ENCODE data around the gene EXD2. TPM values are rescaled to one million over a fixed set of nuclear protein-coding genes. Genes with fewer than 3 reads are reported as not detected.
"Not testable (repeated sequence)": the region's sequence is repeated elsewhere in the genome, so short reads cannot be mapped to it uniquely, and the experiment has no call there.

EXD2 gene
- total RNA-seq, 1 donor from 2014 or later, result 17.7 TPM

DNA sequence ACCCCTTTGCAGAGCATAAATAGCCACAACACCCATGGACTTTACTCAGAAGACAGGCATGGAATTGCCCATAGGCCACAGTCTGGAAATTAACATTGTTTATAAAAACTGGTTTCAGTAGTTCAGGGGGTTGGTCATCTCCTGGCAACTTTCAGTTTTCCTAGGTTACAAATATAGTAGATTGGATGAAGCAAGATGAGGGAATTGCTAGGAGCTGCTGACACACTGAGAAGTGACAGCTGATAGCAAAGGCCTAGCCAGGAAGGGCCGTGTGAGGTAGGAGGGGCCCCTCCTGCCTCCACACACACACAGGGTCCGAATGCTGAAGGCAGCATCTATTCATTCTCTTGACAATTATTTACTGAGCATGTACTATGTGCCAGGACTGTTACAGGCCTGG is 76.9 kb downstream of the EXD2 start:
- DNase-seq (peak; percentile 43), ATAC-seq (peak; percentile 68)
- intact Hi-C loops (cut with micrococcal nuclease), result no loop called here

DNA sequence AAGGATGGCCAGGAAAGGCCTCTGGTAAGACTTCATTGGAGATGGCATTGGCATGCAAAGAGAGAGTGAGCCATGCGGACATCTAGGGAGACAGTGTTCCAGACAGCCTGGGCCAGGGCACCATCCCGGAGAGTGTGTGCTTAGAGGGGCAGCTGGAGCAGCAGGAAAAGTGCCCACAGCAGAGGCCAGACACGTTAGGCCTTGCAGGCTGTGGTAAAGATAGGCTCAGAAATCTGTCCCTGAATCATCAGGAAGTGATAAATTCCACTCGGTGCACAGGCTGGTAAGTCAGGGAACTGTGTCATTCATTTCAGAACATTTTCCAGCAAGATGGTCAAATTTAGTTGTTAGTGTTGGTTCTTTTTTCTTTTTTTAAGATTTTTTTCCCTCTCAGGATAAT is 77.5 kb downstream of the EXD2 start:
- peak; percentile 27 for ATAC-seq
- no peak for DNase-seq
- intact Hi-C loops (cut with micrococcal nuclease), result no loop called here

DNA sequence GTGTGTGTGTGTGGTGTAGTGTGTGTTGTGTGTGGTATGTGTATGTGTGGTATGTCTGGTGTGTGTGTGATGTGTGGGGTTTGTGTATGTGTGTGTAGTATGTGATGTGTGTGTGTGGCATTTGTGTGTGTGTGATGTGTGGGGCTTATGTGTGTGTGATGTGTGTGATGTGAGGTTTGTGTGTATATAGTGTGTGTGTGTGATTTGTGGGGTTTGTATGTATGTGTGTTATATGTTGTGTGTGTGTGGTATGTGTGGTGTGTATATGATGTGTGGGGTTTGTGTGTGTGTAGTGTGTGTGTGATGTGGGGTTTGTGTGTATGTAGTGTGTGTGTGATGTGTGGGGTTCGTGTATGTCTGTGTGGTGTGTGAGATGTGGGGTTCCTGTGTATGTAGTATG is 78.1 kb downstream of the EXD2 start:
- no peak for DNase-seq
- ATAC-seq, result no peak

DNA sequence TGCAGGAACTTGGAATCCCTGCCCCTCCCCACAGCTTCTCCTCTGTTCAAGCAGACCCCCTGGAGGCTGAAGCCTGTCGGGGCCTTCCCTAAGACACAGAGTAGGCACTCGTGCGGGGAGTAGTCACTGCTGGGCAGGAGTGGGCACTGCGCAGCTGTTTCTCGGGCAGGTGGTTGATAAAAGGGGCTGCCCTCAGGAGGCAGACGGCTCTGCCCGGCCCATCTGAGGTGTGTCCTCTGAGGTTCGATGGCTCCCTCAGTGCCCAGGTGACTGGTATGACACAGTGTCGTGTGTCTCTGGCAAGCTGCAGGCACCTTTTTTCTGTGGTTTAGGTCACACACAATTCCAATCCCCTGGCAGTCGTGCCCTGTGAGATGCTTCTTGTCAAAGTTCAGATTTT is 78.8 kb downstream of the EXD2 start:
- no peak for ATAC-seq
- intact Hi-C loops (cut with micrococcal nuclease), result no loop called here
- no peak for DNase-seq

More for the DNA sequence above, 78.1 kb downstream of the EXD2 start:
- intact Hi-C loops (cut with micrococcal nuclease), result no loop called here

DNA sequence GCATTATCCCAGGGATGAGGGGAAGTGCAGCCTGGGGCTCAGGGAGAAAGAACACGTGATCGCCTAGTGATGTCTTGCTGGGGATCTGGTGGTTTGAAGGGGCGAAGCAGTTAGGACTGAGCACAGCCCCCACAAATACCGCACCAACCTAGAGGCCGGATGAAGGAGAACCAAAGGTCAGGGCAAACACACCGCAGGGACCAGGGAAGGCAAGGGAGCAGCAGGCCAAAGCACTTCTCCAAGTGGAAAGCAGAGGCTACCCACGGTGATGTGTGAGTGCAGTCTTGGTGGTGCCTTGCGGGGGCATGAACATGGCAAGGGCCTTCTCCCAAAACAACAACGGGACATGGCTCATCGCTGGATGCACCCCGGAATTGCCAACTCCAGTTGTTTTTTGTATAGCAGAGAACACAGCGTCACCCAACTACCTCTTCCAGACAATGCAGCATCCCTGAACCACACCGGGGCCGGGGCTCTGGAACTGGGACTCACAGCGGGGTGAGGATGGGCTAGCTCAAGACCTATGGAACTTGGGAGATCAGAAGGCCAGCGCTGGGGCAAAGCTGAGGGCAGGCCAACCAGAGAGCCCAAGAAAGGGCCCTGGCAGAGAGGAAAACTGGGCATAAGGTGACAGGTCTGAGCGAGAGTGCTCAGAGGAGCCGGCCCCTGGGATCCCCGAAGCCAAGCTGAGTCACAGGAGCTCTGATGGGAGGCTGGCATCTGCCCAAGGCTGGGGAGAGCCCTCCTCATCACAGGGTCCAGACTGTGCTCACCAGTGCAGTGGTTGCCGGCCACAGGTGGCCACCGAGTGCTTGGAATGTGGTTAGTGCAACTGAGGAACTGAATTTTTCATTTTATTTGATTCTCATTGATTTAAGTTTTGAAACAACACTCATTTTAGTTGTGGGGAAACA is 79.8 kb downstream of the EXD2 start:
- DNase-seq (peak; percentile 69), ATAC-seq (peak; percentile 57)
- intact Hi-C loops (cut with micrococcal nuclease), result no loop called here

DNA sequence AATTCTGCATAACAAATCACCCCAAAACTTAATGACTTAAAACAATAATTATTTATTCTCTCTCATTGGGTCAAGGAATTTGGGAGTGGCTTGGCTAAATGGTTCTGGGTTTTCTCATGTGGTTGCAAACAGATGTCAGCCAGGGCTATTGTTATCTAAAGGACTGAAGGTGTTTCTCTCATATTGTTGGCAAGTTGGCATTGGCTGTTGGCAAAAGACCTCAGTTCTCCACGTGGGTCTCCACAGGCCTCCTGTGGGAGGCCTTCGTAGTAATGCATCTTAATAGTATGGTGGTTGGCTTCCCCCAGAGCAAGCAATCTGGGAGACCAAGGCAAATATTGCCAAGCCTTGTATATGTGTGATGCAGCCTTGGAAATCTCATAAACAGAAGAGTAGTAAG is 83.0 kb downstream of the EXD2 start:
- intact Hi-C loops (cut with micrococcal nuclease), result no loop called here
- ATAC-seq, result peak; percentile 82
- no peak for DNase-seq

DNA sequence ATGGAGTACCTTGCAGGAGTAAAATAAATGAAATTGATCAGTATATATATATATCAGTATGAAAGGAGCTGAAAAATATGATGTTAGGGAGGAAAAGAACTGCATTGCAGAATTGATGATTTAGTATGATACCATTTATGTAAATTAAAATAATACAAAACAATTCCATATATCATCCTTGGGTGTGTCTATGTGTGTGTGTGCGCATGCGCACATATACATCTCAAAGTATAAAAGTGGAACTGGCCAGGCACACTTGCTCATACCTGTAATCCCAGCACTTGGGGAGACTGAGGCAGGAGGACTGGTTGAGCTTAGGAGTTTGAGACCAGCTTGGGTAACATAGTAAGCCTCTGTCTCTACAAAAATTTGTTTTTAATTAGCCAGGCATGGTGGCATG is 84.0 kb downstream of the EXD2 start:
- intact Hi-C loops (cut with micrococcal nuclease), result no loop called here
- DNase-seq, result no peak
- ATAC-seq, result no peak

DNA sequence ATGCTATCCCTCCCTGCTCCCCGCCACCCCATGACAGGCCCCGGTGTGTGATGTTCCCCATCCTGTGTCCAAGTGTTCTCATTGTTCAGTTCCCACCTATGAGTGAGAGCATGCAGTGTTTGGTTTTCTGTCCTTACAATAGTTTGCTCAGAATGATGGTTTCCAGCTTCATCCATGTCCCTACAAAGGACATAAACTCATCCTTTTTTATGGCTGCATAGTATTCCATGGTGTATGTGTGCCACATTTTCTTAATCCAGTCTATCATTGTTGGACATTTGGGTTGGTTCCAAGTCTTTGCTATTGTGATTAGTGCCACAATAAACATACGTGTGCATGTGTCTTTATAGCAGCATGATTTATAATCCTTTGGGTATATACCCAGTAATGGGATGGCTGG is 86.1 kb downstream of the EXD2 start:
- intact Hi-C loops (cut with micrococcal nuclease); DNase-seq; ATAC-seq: not testable (repeated sequence)

DNA sequence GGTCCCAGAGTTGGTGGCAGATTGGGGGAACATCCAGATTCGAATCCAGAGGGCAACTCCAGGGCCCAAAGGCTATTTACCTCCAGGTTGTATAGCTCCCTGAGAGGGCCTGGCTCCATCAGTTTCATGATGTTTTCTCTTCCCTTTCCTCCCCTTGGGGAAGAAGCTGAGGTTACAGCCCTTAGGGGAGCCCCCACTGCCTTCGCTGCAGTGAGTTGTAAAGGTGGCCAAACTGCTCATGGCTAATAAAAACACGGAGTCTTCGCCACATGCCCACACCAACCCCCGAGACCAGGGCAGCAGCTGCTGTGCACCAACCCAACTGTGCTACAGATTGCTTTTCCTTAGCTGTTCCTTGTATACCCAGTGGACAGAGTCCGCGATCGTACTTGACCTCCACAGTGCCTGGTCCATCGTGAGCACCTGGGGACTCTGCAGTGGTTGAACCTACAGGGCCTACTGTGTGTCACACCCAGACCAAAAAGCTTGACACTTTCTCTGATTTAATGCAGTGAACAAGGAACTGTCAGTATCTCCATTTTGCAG is 89.5 kb downstream of the EXD2 start:
- intact Hi-C loops (cut with micrococcal nuclease), result no loop called here
- DNase-seq (no peak), ATAC-seq (no peak)

DNA sequence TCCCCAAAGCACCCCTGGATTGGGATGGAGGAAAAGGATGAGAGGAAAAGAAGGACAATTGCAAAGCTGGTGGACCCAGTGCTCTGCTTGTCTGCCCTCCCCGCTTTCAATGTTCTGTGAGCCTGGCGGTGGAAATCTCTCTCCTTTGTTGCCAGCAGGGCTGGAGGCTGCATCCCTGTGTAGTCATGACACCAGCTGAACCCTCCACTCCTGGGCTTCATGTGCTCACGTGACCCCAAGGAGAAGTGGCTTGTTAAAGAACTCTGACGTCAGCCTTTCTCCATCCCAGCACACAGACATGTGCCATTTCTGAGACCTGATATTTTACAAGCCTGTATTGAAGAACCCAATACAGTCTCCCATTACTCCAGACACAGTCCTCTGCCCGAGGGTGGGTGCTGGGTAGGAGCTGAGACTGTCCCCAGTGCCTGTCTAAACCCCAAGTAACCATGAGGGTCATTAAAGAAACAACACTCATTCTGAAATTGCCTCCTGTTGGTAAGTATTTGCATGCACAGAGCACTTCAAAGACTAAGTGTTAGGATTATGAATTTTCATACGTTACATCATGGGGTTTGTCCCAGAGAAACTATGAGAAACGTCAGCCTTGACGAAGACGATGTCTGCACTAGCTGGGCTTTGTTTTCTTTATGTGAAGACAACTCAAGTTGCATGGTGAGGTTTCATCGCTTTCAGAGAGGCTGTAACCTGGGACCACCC is 90.3 kb downstream of the EXD2 start:
- intact Hi-C loops (cut with micrococcal nuclease), result no loop called here
- DNase-seq (peak; percentile 60), ATAC-seq (peak; percentile 90)

DNA sequence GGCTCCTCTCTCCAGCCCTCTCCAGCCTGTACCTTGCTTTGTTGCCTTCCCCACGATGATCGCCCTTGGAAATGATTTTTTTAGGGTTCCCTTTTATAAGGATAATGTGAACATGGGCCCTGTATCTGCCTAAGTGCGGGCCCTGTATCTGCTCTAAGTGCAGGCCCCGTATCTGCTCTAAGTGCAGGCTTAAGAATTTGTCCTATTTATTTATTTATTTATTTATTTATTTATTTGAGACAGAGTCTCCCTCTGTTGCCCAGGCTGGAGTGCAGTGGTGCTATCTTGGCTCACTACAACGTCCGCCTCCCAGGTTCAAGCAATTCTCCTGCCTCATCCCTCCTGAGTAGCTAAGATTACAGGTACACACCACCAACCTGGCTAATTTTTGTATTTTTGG is 91.2 kb downstream of the EXD2 start:
- intact Hi-C loops (cut with micrococcal nuclease), result no loop called here
- no peak for DNase-seq
- ATAC-seq, result no peak

DNA sequence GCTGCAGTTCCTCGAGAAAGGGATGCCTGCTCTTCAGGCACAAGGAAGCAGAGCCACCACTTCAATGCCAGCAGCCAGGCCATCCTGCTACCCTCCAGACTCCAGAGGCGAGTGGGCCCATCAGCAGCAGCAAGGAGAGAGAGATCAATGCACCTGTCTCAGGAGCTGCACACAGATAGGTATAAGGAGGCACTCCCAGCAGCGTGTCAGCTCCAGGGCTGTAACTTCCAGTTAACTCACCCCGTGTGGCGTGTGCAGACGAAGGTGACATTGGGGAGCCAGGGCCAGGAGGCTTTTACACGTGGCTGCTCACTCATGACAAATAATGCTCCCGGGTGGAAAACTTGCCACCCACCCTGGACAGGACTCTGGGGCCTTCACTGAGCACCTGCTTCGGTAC is 92.9 kb downstream of the EXD2 start:
- DNase-seq (peak; percentile 56), ATAC-seq (peak; percentile 53)
- intact Hi-C loops (cut with micrococcal nuclease), result no loop called here

DNA sequence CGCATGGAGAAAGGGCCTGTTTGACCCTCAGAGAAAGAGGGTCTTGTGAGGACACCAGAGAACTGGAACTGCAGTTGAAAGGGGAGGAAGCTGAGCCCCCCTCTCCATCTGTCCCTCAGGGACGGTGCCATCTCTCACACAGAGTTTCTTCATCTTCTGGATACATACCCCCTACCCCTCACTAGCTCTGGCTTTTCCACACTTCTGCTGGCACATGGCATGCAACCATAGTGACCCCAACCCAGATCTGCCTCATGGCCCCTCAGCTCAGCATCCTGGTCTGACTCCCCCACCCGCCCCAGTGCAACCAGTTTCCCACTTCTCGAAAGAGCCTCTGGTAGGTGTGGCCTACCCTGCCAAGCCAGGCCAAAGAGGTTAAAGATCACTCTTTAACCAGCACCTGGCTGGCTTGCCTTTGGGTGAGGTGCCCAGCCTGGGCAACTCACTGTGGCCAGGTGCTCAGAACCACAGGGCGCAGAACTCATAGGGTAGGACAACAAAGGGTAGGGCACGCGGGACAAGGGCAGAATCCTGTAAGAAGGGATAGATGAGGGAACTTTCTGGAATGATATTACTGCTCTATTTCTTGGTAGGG is 94.5 kb downstream of the EXD2 start:
- intact Hi-C loops (cut with micrococcal nuclease), result no loop called here
- ATAC-seq (no peak), DNase-seq (no peak)

DNA sequence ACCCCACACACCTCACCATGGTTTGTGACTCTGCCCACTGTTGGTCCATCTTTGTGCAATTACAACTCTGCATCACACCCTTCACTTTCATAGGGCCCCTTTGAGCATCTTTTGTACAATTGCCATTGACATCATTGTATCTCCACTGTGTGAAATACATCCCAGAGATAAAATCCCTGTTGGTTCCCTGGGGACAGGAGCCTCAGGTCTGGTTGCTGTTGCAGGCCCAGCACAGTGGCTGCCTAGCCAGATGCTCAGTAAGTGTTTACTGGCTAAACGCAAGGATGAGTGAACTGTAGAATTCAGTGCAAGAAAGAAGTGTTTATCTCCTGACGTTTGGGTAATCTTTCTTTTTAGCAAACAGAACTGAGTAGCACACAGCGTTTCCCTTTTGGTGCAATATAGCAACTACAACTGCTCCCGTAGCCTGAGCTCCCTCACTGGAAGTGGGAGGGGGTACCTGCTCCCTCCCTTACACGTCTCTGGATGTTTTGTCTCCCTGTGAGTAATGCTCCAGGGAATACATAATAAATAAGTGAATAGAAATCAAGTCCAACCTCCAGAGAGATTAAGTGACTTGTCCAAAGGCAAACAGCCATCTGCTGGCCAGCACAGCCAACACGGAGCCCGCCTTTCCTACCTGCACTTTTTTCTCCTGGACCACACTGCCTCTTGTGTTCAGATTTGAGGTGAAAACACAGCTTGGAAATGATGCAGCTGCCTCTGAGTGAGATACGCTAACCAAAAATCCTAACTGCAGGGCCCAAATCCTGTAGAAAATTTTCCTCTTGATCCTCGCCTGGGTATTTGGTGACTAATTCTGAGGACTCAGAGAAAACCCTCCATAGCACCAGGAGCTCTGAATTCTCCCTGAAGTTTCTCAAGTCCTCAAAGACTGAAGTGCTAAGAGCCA is 96.1 kb downstream of the EXD2 start:
- DNase-seq (no peak), ATAC-seq (peak; percentile 2)
- intact Hi-C loops (cut with micrococcal nuclease), result no loop called here

DNA sequence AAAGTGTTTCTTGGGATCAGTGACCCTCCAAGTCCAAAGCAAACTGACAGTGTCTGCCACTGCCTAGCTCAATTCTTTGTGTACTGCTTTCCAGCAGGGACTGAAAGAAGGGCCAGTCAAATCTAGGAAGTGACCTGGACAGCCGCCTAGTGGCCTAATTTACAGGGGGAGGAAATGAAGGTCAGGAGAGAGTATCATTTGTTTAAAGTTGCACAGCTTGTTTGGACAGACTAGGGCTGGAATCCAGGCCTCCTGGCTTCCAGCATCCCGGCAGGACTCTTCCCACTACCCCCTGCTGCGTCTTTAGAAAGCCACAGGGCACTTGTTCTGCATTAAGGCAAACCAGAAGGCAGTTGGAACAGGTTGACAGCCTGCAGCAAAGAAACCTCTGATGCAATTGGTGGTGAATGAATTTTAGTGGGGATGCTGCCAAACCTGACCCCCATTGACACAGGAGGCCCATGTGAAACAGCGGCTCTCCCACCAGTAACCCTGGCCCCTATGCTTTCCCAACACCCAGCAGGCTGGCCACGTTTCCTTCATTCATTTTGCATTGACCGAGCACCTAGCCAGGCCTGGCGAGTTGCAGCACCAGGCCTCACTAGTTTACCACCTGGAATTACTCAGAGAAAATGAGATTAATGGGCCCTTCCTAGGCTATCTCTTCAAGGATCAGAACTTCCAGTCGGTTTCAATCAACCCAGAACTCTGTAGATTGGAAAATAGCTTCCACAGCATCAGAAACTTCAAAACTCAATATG is 96.9 kb downstream of the EXD2 start:
- intact Hi-C loops (cut with micrococcal nuclease), result no loop called here
- ATAC-seq (peak; percentile 67), DNase-seq (peak; percentile 66)

DNA sequence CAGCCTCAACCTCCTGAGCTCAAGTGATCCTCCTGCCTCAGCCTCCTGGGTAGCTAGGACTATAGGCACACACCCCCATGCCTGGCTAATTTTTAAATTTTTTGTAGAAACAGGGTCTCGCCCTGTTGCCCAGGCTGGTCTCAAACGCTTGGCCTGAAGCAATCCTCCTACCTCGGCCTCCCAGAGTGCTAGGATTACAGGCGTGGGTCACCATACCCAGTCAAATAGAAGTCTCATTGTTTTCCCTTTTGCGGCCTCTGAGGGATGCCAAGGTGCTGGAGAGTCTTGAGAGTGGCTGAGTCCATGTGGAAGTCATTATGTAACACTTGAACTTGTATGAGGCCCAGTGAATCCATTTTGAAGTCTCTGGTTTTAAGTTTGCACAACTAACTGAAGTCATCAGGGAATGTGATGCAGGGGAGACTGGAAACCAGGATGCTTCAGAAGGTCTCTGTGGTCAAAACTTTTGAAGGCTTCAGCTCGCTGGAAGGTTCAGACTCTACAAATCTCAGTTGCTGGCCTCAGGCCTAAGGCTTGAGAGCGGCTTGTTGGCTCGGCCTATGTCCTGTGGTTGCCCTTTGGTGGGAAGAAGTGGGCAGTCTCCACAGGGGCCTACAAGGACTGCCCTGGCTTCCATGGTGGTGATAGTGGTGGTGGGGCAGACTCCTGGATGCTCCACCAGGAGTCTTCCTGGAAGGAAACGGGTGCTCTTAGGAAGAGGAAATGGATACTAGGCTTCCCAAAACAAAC is 97.8 kb downstream of the EXD2 start:
- no peak for ATAC-seq
- DNase-seq, result no peak
- intact Hi-C loops (cut with micrococcal nuclease), result no loop called here

DNA sequence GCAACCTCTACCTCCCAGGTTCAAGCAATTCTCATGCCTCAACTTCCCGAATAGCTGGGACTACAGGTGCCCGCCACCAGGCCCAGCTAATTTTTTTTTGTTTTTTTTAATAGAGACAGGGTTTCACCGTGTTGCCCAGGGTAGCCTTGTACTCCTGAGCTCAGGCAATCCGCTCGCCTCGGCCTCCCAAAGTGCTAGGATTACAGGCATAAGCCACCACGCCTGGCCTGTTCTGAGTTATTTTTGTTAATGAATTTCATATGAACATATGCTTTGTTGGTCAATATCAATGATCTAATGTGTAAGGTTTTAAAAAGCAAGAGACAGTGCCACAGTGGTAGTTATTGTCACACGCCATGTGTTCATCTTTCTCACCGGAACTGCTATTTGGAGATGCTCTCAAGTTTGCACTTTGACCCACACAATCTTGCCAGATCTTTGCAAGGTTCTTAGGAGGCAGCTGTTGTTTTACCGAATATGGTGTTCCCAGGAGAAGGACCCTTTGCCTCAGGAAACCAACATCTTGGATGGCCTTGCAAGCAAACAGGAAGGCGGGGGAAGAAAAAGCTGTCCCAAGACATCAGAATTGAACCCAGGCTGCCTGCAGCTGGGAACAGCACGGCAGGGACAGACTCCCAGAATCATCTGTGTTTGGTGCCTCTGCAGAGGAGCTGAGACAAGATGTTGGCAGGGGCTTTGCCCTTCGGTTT is 98.7 kb downstream of the EXD2 start:
- ATAC-seq (peak; percentile 37), DNase-seq (no peak)
- intact Hi-C loops (cut with micrococcal nuclease), result no loop called here
